Neural progenitor cell (in vitro differentiated cells): ENCODE data around the gene SOBP. TPM values are rescaled to one million over a fixed set of nuclear protein-coding genes. Genes with fewer than 3 reads are reported as not detected.
"Not testable (repeated sequence)": the region's sequence is repeated elsewhere in the genome, so short reads cannot be mapped to it uniquely, and the experiment has no call there.

ENCODE experiments used
- DNase-seq: peaks from one replicate; pipeline ENCODE4 v3.0.0-alpha.2; 2016; ENCODE audit warnings: low spot score
- H2AFZ ChIP-seq: fragments of 200-600 bp; sonication (generic); replicated peaks from 2 replicates; pipeline ENCODE4 v1.6.1; 2016; ENCODE audit warnings: antibody characterized with exemption
- H3F3A ChIP-seq: fragments of 200-600 bp; sonication (generic); 2 replicates; pipeline ENCODE4 v1.6.1; 2016; ENCODE audit warnings: antibody characterized with exemption, low read depth
- H3K27ac ChIP-seq: fragments of 200-600 bp; sonication (generic); 2 replicates; pipeline ENCODE4 v1.5.1; 2016; ENCODE audit warnings: mild to moderate bottlenecking
- H3K27me3 ChIP-seq: fragments of 200-600 bp; sonication (generic); 2 replicates; pipeline ENCODE4 v1.6.1; 2016; ENCODE audit warnings: mild to moderate bottlenecking, moderate library complexity
- H3K36me3 ChIP-seq: fragments of 200-600 bp; sonication (generic); 2 replicates; pipeline ENCODE4 v1.5.1; 2016
- H3K4me1 ChIP-seq: fragments of 200-600 bp; sonication (generic); 2 replicates; pipeline ENCODE4 v1.6.1; 2016; ENCODE audit warnings: mixed run types
- H3K4me2 ChIP-seq: fragments of 200-600 bp; sonication (generic); 2 replicates; pipeline ENCODE4 v1.6.1; 2016
- H3K4me3 ChIP-seq: fragments of 200-600 bp; sonication (generic); 2 replicates; pipeline ENCODE4 v1.5.1; 2016
- H3K79me2 ChIP-seq: fragments of 200-600 bp; sonication (generic); 2 replicates; pipeline ENCODE4 v1.6.1; 2016; ENCODE audit warnings: low read depth
- H3K9ac ChIP-seq: fragments of 200-600 bp; sonication (generic); 2 replicates; pipeline ENCODE4 v1.6.1; 2016
- H3K9me3 ChIP-seq: fragments of 200-600 bp; sonication (generic); 2 replicates; pipeline ENCODE4 v1.5.1; 2016; ENCODE audit warnings: low read depth
- H4K20me1 ChIP-seq: fragments of 200-600 bp; sonication (generic); 2 replicates; pipeline ENCODE4 v1.6.1; 2016; ENCODE audit warnings: low read depth
- H3K27ac Mint-ChIP-seq: 3 replicates; pipeline ENCODE4 v1.8.0; 2021; ENCODE audit warnings: mixed read lengths
- H3K27me3 Mint-ChIP-seq: 2 replicates; pipeline ENCODE4 v1.8.0; 2022; ENCODE audit warnings: low read depth, mild to moderate bottlenecking, inconsistent platforms, moderate library complexity, mixed read lengths; ENCODE audit not compliant: insufficient read depth
- H3K36me3 Mint-ChIP-seq: 3 replicates; pipeline ENCODE4 v1.8.0; 2021; ENCODE audit warnings: mixed read lengths
- H3K4me1 Mint-ChIP-seq: 3 replicates; pipeline ENCODE4 v1.8.0; 2021; ENCODE audit warnings: mixed read lengths
- H3K4me3 Mint-ChIP-seq: 3 replicates; pipeline ENCODE4 v1.8.0; 2021; ENCODE audit warnings: mild to moderate bottlenecking, moderate library complexity, mixed read lengths
- H3K9me3 Mint-ChIP-seq: 3 replicates; pipeline ENCODE4 v1.8.0; 2020; ENCODE audit warnings: mixed read lengths
- EZH2 ChIP-seq: fragments of 200-600 bp; sonication (generic); IDR thresholded peaks from 2 replicates; pipeline ENCODE4 v1.6.1; 2017; ENCODE audit warnings: antibody characterized with exemption, mild to moderate bottlenecking, moderate library complexity
- EZH2phosphoT487 ChIP-seq: fragments of 200-600 bp; sonication (generic); IDR thresholded peaks from 2 replicates; pipeline ENCODE4 v1.6.1; 2017; ENCODE audit warnings: antibody characterized with exemption
- total RNA-seq: library from RNA; depleted of rRNA; stranded (reverse); fragments of >200 nt; gene quantifications from 2 replicates; pipeline ENCODE4 v1.2.3, GENCODE V29; 2015; ENCODE audit warnings: low replicate concordance
- TF ChIP-seq, protein P1 (sequence below): fragments of 200-600 bp; sonication (generic); IDR thresholded peaks from 2 replicates; pipeline ENCODE4 v1.5.1; 2017; ENCODE audit warnings: antibody characterized with exemption, mild to moderate bottlenecking

SOBP gene
- total RNA-seq, 1 donor from 2014 or later: 12.6 TPM

DNA sequence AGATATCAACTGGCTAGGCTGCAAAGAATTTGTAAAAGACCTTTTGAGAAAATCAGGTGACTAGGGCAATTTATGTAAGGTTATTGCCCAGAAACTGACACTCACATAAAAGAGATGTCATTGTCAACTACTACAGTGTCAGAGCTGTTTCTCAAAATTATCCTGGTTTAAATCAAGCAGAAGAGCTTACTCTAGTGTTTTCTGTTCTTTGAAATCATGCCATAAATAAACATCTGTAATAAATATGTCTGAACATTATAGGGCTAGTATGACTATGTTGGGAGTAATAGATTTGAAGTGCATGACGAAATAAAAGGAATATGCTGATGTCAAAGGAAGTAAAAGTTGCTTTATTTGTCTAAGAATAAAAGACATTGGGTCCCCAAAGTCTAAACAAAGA, 19.6 kb upstream of the SOBP start:
- Mint-ChIP-seq H3K36me3 (no peaks in the 10 kb centered on the region), H3K4me3 (no peak overlapping the region), H3K27me3 (no peaks in the 10 kb centered on the region), H3K4me1 (peaks cover 11% of the 10 kb centered on the region), H3K9me3 (no peaks in the 10 kb centered on the region), H3K27ac (no peak overlapping the region)
- H3K27ac ChIP-seq: no peak overlapping the region
- no peak overlapping the region for H3K4me2 ChIP-seq
- H4K20me1 ChIP-seq: no peaks in the 10 kb centered on the region
- no peaks in the 10 kb centered on the region for H3K9me3 ChIP-seq
- no peak overlapping the region for H2AFZ ChIP-seq
- TF ChIP-seq EZH2phosphoT487 (no peak), EZH2 (no peak)
- TF ChIP-seq, protein P1, sequence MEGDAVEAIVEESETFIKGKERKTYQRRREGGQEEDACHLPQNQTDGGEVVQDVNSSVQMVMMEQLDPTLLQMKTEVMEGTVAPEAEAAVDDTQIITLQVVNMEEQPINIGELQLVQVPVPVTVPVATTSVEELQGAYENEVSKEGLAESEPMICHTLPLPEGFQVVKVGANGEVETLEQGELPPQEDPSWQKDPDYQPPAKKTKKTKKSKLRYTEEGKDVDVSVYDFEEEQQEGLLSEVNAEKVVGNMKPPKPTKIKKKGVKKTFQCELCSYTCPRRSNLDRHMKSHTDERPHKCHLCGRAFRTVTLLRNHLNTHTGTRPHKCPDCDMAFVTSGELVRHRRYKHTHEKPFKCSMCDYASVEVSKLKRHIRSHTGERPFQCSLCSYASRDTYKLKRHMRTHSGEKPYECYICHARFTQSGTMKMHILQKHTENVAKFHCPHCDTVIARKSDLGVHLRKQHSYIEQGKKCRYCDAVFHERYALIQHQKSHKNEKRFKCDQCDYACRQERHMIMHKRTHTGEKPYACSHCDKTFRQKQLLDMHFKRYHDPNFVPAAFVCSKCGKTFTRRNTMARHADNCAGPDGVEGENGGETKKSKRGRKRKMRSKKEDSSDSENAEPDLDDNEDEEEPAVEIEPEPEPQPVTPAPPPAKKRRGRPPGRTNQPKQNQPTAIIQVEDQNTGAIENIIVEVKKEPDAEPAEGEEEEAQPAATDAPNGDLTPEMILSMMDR: no peak
- peaks cover 24% of the 10 kb centered on the region for H3F3A ChIP-seq
- H3K79me2 ChIP-seq: no peaks in the 10 kb centered on the region
- H3K4me3 ChIP-seq: no peak overlapping the region
- H3K36me3 ChIP-seq: no peaks in the 10 kb centered on the region
- no peaks in the 10 kb centered on the region for H3K27me3 ChIP-seq
- H3K9ac ChIP-seq: no peak overlapping the region
- no peak for DNase-seq
- peaks cover 32% of the 10 kb centered on the region for H3K4me1 ChIP-seq

DNA sequence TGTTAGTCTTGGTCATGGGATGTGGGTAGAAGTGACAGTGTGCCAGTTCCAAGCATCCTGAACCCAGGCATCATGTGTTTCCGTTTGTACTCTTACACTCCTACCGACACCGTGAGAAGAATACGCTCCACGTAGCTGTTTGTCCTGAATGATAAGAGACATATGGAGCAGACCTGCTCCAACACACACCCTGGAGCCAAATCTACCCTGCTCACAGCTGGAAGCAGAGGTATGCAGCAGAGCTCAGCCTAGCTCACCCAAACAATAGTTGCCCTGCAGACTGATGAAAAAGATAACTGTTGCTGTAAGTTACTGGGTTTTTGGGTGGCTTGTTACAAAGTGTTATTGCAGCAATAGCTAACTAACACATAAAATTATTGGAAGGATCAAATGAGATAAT, 16.3 kb upstream of the SOBP start:
- no peak overlapping the region for H3K9ac ChIP-seq
- H3K27ac ChIP-seq: no peak overlapping the region
- Mint-ChIP-seq H3K27me3 (no peaks in the 10 kb centered on the region), H3K9me3 (no peaks in the 10 kb centered on the region), H3K4me1 (peaks cover 4% of the 10 kb centered on the region), H3K4me3 (no peak overlapping the region), H3K36me3 (no peaks in the 10 kb centered on the region), H3K27ac (no peak overlapping the region)
- peaks cover 9% of the 10 kb centered on the region for H3F3A ChIP-seq
- H3K4me3 ChIP-seq: no peak overlapping the region
- TF ChIP-seq, protein P1: no peak
- TF ChIP-seq EZH2 (no peak), EZH2phosphoT487 (no peak)
- H3K4me1 ChIP-seq: peaks cover 18% of the 10 kb centered on the region
- peak overlapping the region; percentile 72 for H2AFZ ChIP-seq
- H3K79me2 ChIP-seq: no peaks in the 10 kb centered on the region
- no peak overlapping the region for H3K4me2 ChIP-seq
- no peaks in the 10 kb centered on the region for H3K9me3 ChIP-seq
- no peaks in the 10 kb centered on the region for H4K20me1 ChIP-seq
- DNase-seq: no peak
- no peaks in the 10 kb centered on the region for H3K27me3 ChIP-seq
- H3K36me3 ChIP-seq: no peaks in the 10 kb centered on the region

DNA sequence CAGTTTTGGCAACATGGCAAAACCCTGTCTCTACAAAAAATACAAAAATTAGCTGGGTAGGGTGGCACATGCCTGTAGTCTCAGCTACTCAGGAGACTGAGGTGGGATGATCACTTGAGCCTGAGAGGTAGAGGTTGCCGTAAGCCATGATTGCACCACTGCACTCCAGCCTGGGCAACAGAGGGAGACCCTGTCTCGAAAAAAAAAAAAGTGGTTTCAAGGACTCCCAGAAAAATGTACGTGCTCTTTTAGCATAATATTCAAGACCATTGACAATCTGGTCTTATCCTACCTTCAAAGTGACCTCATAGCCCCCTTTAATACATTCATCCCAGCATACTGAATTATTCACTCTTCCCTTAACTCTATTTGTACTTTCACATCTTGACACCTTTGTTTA, 14.6 kb upstream of the SOBP start:
- not testable (repeated sequence) for H3K27ac Mint-ChIP-seq, H3K79me2 ChIP-seq, H3K4me3 ChIP-seq, H3K27me3 Mint-ChIP-seq, H3F3A ChIP-seq, DNase-seq, H3K4me1 ChIP-seq, H3K27ac ChIP-seq, H3K4me2 ChIP-seq, H3K27me3 ChIP-seq, H3K9me3 ChIP-seq, H4K20me1 ChIP-seq, H3K36me3 Mint-ChIP-seq, H3K9ac ChIP-seq, H3K36me3 ChIP-seq, H3K9me3 Mint-ChIP-seq, H3K4me1 Mint-ChIP-seq, H3K4me3 Mint-ChIP-seq, H2AFZ ChIP-seq

DNA sequence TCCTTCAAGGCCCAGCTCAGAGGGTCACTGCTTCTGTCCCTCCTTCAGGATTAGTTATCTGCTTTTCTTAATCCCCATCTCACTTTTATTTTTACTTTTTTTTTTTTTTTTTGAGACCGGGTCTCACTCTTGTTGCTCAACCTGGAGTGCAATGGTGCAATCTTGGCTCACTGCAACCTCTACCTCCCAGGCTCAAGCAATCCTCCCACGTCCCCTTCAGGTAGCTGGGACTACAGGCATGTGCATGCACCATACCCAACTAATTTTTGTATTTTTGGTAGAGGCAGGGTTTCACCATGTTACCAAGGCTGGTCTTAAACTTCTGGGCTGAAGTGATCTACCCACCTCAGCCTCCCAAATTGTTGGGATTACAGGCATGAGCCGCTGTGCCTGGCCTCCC, 14.1 kb upstream of the SOBP start:
- H3K27ac Mint-ChIP-seq, H4K20me1 ChIP-seq, H3K4me3 Mint-ChIP-seq, H3K36me3 ChIP-seq, H3F3A ChIP-seq, H3K9ac ChIP-seq, H2AFZ ChIP-seq, H3K9me3 ChIP-seq, H3K36me3 Mint-ChIP-seq, H3K27ac ChIP-seq, H3K4me1 Mint-ChIP-seq, H3K4me3 ChIP-seq, H3K4me2 ChIP-seq, H3K4me1 ChIP-seq, H3K79me2 ChIP-seq, H3K27me3 Mint-ChIP-seq, DNase-seq, H3K9me3 Mint-ChIP-seq, H3K27me3 ChIP-seq: not testable (repeated sequence)
